ENCODE data around the gene CNTN1.

CNTN1 gene

DNA sequence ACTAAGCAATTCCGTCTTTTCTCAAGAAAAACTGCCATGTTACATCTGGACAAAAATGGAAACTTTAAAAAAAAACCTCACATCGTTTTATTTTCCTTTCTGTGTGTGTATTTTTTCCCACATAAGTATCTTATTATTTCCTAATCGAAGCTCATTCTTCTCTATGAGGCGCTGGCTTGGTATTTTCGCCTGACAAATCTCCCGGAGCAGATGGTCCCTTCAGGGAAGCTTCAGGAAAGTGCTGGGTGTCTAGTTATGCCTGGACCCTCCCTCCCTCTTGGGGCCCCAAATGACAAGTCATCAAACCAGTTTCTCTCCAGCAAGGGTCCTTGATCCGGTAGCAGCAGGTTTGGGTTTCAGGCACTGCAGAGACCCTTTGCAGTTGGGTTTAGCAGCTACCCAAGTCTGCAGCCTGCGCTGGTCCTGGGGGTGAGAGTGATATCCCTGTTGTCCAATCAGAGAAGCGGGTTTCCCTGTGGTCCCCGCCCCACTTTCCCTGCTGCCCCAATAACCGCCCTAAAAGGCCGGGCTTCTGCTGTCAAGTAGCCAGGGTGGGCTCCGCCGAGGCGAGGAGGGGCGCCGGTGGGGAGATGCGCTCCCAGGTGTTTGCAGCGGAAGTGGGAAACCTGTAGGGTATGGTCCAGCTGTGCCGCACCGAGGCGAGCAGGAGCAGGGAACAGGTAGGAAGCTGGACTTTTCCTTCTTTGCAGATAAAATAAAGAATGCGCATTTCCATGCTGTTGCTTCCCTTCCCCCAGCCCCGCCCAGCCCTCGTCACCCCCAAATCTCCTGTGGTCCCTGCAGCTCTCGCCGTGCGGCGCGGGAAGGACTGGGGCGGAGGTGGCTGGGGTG is at the start of gene CNTN1:
Gene CNTN1, plus strand, starts transcription at position 527 of the 852 bp plus-strand sequence.
- no peak for TF ChIP-seq YY1 (IDR thresholded peaks at IDR 0.05; ENCODE audit: insufficient read depth, insufficient read length)
- no peak for TF ChIP-seq SUZ12 (IDR thresholded peaks at IDR 0.05; ENCODE audit: extremely low read depth, insufficient read depth, insufficient read length)
- TF ChIP-seq ZNF274 (IDR thresholded peaks at IDR 0.05; ENCODE audit: low read depth, low read length): no peak
- Histone ChIP-seq H3K36me3 (ENCODE audit: insufficient read depth, insufficient read length, low read length) (no peaks in the 10 kb centered on the region), H3K9ac (ENCODE audit: insufficient read length, low read depth) (peak within 1 kb of the TSS; percentile 63), H3K4me1 (ENCODE audit: insufficient read depth, insufficient read length) (no peaks in the 10 kb centered on the region), H3K27me3 (ENCODE audit: insufficient read depth, insufficient read length) (peaks cover 37% of the 10 kb centered on the region), H3K9me3 (ENCODE audit: insufficient read depth, low read length) (no peaks in the 10 kb centered on the region), H3K4me3 (ENCODE audit: insufficient read length, low read depth) (peak within 1 kb of the TSS; percentile 58)
- DNase-seq (ENCODE audit: low read depth, low spot score): peak; percentile 84

GRCh38 chr12:40643506-40643905 is 48.7 kb upstream of the CNTN1 start:
- DNase-seq (ENCODE audit: low read depth, low spot score): no peak
- H3K4me1 ChIP-seq (ENCODE audit: insufficient read depth, insufficient read length): no peaks in the 10 kb centered on the region
- H3K4me3 ChIP-seq (ENCODE audit: insufficient read length, low read depth): no peak overlapping the region
- no peaks in the 10 kb centered on the region for H3K27me3 ChIP-seq (ENCODE audit: insufficient read depth, insufficient read length)
- H3K36me3 ChIP-seq (ENCODE audit: insufficient read depth, insufficient read length, low read length): no peaks in the 10 kb centered on the region
- TF ChIP-seq SUZ12 (IDR thresholded peaks at IDR 0.05; ENCODE audit: extremely low read depth, insufficient read depth, insufficient read length) (no peak), ZNF274 (IDR thresholded peaks at IDR 0.05; ENCODE audit: low read depth, low read length) (no peak), YY1 (IDR thresholded peaks at IDR 0.05; ENCODE audit: insufficient read depth, insufficient read length) (no peak)
- no peak overlapping the region for H3K9ac ChIP-seq (ENCODE audit: insufficient read length, low read depth)
- H3K9me3 ChIP-seq (ENCODE audit: insufficient read depth, low read length): peaks cover 20% of the 10 kb centered on the region; the same call in 1 of the 2 replicates

DNA sequence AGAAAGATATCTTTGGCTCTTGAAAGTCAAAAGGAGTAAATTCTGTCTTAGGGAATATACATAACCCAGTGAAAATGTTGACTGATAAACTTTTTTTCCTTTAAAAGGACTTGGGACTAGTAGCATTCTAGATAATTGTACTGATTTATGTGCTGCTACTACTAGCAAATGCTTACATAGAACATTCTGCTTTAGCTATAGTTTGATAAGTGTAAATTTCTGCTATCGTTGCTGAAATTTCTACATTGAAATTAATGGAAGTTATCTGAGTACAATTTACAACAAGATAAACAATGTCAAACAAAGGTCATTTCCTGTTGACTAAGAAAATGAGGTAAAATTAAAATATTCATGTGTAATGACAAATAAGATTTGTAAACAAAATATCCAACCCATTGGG is 48.3 kb upstream of the CNTN1 start:
- H3K36me3 ChIP-seq (ENCODE audit: insufficient read depth, insufficient read length, low read length): no peaks in the 10 kb centered on the region
- TF ChIP-seq ZNF274 (IDR thresholded peaks at IDR 0.05; ENCODE audit: low read depth, low read length): no peak
- no peak for TF ChIP-seq SUZ12 (IDR thresholded peaks at IDR 0.05; ENCODE audit: extremely low read depth, insufficient read depth, insufficient read length)
- no peak for TF ChIP-seq YY1 (IDR thresholded peaks at IDR 0.05; ENCODE audit: insufficient read depth, insufficient read length)

GRCh38 chr12:40644708-40645107 is 47.5 kb upstream of the CNTN1 start:
- Histone ChIP-seq H3K36me3 (ENCODE audit: insufficient read depth, insufficient read length, low read length) (no peaks in the 10 kb centered on the region), H3K9me3 (ENCODE audit: insufficient read depth, low read length) (peaks cover 20% of the 10 kb centered on the region; the same call in 1 of the 2 replicates), H3K27me3 (ENCODE audit: insufficient read depth, insufficient read length) (no peaks in the 10 kb centered on the region), H3K9ac (ENCODE audit: insufficient read length, low read depth) (no peak overlapping the region), H3K4me3 (ENCODE audit: insufficient read length, low read depth) (no peak overlapping the region), H3K4me1 (ENCODE audit: insufficient read depth, insufficient read length) (no peaks in the 10 kb centered on the region)
- DNase-seq (ENCODE audit: low read depth, low spot score): no peak
- TF ChIP-seq SUZ12 (IDR thresholded peaks at IDR 0.05; ENCODE audit: extremely low read depth, insufficient read depth, insufficient read length) (no peak), YY1 (IDR thresholded peaks at IDR 0.05; ENCODE audit: insufficient read depth, insufficient read length) (no peak), ZNF274 (IDR thresholded peaks at IDR 0.05; ENCODE audit: low read depth, low read length) (no peak)

More for the DNA sequence above, 48.3 kb upstream of the CNTN1 start:
- Histone ChIP-seq H3K9ac (ENCODE audit: insufficient read length, low read depth) (no peak overlapping the region), H3K9me3 (ENCODE audit: insufficient read depth, low read length) (peaks cover 20% of the 10 kb centered on the region; the same call in 1 of the 2 replicates), H3K27me3 (ENCODE audit: insufficient read depth, insufficient read length) (no peaks in the 10 kb centered on the region), H3K4me1 (ENCODE audit: insufficient read depth, insufficient read length) (no peaks in the 10 kb centered on the region), H3K4me3 (ENCODE audit: insufficient read length, low read depth) (no peak overlapping the region)
- no peak for DNase-seq (ENCODE audit: low read depth, low spot score)

DNA sequence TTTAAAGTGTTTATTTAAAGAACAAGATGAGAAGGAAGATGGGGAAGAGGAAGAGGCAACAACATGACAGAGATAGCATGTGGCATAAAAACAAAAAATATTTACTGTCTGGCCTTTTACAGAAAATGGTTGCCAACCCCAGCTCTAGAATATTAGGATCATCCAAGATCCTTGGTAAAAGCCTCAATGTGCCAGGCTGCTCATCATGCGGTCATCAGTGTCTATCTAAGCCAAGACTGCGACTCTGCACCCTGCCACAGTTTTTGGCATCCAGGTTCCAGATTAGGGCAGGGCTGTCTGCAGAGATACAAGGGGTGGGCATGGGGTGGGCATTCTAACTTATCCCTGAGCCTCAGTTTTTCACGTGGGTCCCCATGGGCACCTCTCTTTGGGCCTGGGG is 46.9 kb upstream of the CNTN1 start:
- Histone ChIP-seq H3K27me3 (ENCODE audit: insufficient read depth, insufficient read length) (no peaks in the 10 kb centered on the region), H3K36me3 (ENCODE audit: insufficient read depth, insufficient read length, low read length) (no peaks in the 10 kb centered on the region), H3K4me1 (ENCODE audit: insufficient read depth, insufficient read length) (no peaks in the 10 kb centered on the region), H3K4me3 (ENCODE audit: insufficient read length, low read depth) (no peak overlapping the region), H3K9me3 (ENCODE audit: insufficient read depth, low read length) (peaks cover 20% of the 10 kb centered on the region; the same call in 1 of the 2 replicates), H3K9ac (ENCODE audit: insufficient read length, low read depth) (no peak overlapping the region)
- DNase-seq (ENCODE audit: low read depth, low spot score): no peak
- TF ChIP-seq YY1 (IDR thresholded peaks at IDR 0.05; ENCODE audit: insufficient read depth, insufficient read length): no peak
- TF ChIP-seq ZNF274 (IDR thresholded peaks at IDR 0.05; ENCODE audit: low read depth, low read length): no peak
- TF ChIP-seq SUZ12 (IDR thresholded peaks at IDR 0.05; ENCODE audit: extremely low read depth, insufficient read depth, insufficient read length): no peak

GRCh38 chr12:40646456-40646855 is 45.8 kb upstream of the CNTN1 start:
- Histone ChIP-seq H3K9me3 (ENCODE audit: insufficient read depth, low read length) (peaks cover 28% of the 10 kb centered on the region; the same call in 1 of the 2 replicates), H3K27me3 (ENCODE audit: insufficient read depth, insufficient read length) (no peaks in the 10 kb centered on the region), H3K4me3 (ENCODE audit: insufficient read length, low read depth) (no peak overlapping the region), H3K36me3 (ENCODE audit: insufficient read depth, insufficient read length, low read length) (no peaks in the 10 kb centered on the region), H3K4me1 (ENCODE audit: insufficient read depth, insufficient read length) (no peaks in the 10 kb centered on the region), H3K9ac (ENCODE audit: insufficient read length, low read depth) (no peak overlapping the region)
- DNase-seq (ENCODE audit: low read depth, low spot score): no peak
- TF ChIP-seq SUZ12 (IDR thresholded peaks at IDR 0.05; ENCODE audit: extremely low read depth, insufficient read depth, insufficient read length) (no peak), YY1 (IDR thresholded peaks at IDR 0.05; ENCODE audit: insufficient read depth, insufficient read length) (no peak), ZNF274 (IDR thresholded peaks at IDR 0.05; ENCODE audit: low read depth, low read length) (no peak)

DNA sequence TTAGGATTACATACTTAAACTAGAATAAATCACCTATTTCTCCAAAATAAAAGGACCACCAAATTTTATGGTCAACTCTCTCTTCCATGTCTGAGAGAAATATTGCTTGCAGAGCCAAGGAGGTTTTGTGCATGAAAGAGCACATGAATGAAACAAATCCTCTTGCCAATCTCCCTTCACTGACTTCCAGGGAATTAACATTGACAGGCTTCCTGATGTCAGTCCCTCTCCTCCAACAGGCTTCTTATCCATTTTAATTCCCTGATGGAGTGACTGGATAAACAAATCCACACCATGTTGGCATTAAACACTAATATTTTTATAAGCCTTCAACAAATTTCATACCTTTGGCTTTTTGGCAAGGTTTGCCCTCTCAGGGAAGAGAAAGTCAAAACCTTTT is 45.3 kb upstream of the CNTN1 start:
- peaks cover 31% of the 10 kb centered on the region; the same call in 1 of the 2 replicates for H3K9me3 ChIP-seq (ENCODE audit: insufficient read depth, low read length)
- no peaks in the 10 kb centered on the region for H3K36me3 ChIP-seq (ENCODE audit: insufficient read depth, insufficient read length, low read length)
- TF ChIP-seq ZNF274 (IDR thresholded peaks at IDR 0.05; ENCODE audit: low read depth, low read length): no peak
- TF ChIP-seq SUZ12 (IDR thresholded peaks at IDR 0.05; ENCODE audit: extremely low read depth, insufficient read depth, insufficient read length): no peak
- no peak for TF ChIP-seq YY1 (IDR thresholded peaks at IDR 0.05; ENCODE audit: insufficient read depth, insufficient read length)
- DNase-seq (ENCODE audit: low read depth, low spot score): no peak
- no peak overlapping the region for H3K4me3 ChIP-seq (ENCODE audit: insufficient read length, low read depth)
- H3K4me1 ChIP-seq (ENCODE audit: insufficient read depth, insufficient read length): no peaks in the 10 kb centered on the region
- no peak overlapping the region for H3K9ac ChIP-seq (ENCODE audit: insufficient read length, low read depth)
- H3K27me3 ChIP-seq (ENCODE audit: insufficient read depth, insufficient read length): no peaks in the 10 kb centered on the region

Measured in NT2/D1 (cell line).